IMR-90 (cell line): ENCODE results near the gene LRRC55. TPM values are rescaled to one million over a fixed set of nuclear protein-coding genes. Genes with fewer than 3 reads are reported as not detected.

ENCODE experiments used
- ATAC-seq: fragments of 200-7000 bp; cut with Tn5 transposase; 2 replicates; pipeline ENCODE4 v1.9.1; 2020; ENCODE audit warnings: low read depth, mild to moderate bottlenecking, moderate library complexity
- BruUV-seq: library from RNA; stranded (reverse); fragments of 400-500 nt; replicated peaks from 2 replicates; lab custom pipeline; 2021; lab: Mats Ljungman, UMichigan
- CTCF ChIA-PET: fragments of 300-600 bp; formaldehyde crosslinking; extraction: SDS; loops from one replicate; lab custom pipeline; 2021; ENCODE audit warnings: antibody characterized with exemption; lab: Yijun Ruan, JAX
- POLR2A ChIA-PET: fragments of 300-600 bp; sonication (Branson Sonifier 250); formaldehyde crosslinking; loops from one replicate; lab custom pipeline; 2022; ENCODE audit warnings: antibody characterized with exemption; ENCODE audit not compliant: unreplicated experiment; lab: Charles Lee
- DNase-seq: peaks from one replicate; pipeline ENCODE4 v3.0.0; 2013
- H2AFZ ChIP-seq: replicated peaks from 2 replicates; pipeline ENCODE3; 2013; ENCODE audit warnings: low read length, mild to moderate bottlenecking; ENCODE audit not compliant: poor library complexity
- H2AK5ac ChIP-seq: 2 replicates; pipeline ENCODE4 v1.6.1; 2013; ENCODE audit warnings: low read depth, low read length, inconsistent platforms
- H2AK9ac ChIP-seq: replicated peaks from 2 replicates; pipeline ENCODE3; 2013; ENCODE audit warnings: mild to moderate bottlenecking, low read depth, low read length, moderate library complexity; ENCODE audit not compliant: poor library complexity
- H2BK120ac ChIP-seq: 2 replicates; pipeline ENCODE4 v1.6.1; 2013; ENCODE audit warnings: low read depth, low read length, inconsistent platforms
- H2BK15ac ChIP-seq: 3 replicates; pipeline ENCODE4 v1.6.1; 2013; ENCODE audit warnings: low read depth, low read length, inconsistent platforms
- H2BK20ac ChIP-seq: 2 replicates; pipeline ENCODE4 v1.6.1; 2013; ENCODE audit warnings: low read depth, mild to moderate bottlenecking, inconsistent platforms, low read length, moderate library complexity
- H2BK5ac ChIP-seq: 2 replicates; pipeline ENCODE4 v1.6.1; 2013; ENCODE audit warnings: mild to moderate bottlenecking, low read depth, low read length, inconsistent platforms; ENCODE audit not compliant: poor library complexity, severe bottlenecking
- H3K14ac ChIP-seq: replicated peaks from 2 replicates; pipeline ENCODE4 v1.6.1; 2013; ENCODE audit warnings: low read depth, low read length, inconsistent platforms
- H3K18ac ChIP-seq: 2 replicates; pipeline ENCODE4 v1.6.1; 2013; ENCODE audit warnings: low read depth, low read length, control low read depth
- H3K23ac ChIP-seq: 2 replicates; pipeline ENCODE4 v1.6.1; 2013; ENCODE audit warnings: low read depth, low read length, inconsistent platforms
- H3K27ac ChIP-seq: 2 replicates; pipeline ENCODE4 v1.5.1; 2013; ENCODE audit warnings: mild to moderate bottlenecking, control low read depth, low read length; ENCODE audit not compliant: insufficient read depth
- H3K27me3 ChIP-seq: 2 replicates; pipeline ENCODE4 v1.6.1; 2013; ENCODE audit warnings: low read length; ENCODE audit not compliant: control insufficient read depth, insufficient read depth
- H3K36me3 ChIP-seq: 2 replicates; pipeline ENCODE4 v1.6.1; 2013; ENCODE audit warnings: low read length, mixed read lengths; ENCODE audit not compliant: control insufficient read depth, insufficient read depth
- H3K4ac ChIP-seq: 2 replicates; pipeline ENCODE4 v1.6.1; 2013; ENCODE audit warnings: low read depth, low read length, inconsistent platforms
- H3K4me1 ChIP-seq: 2 replicates; pipeline ENCODE4 v1.6.1; 2013; ENCODE audit warnings: low read length, mixed read lengths; ENCODE audit not compliant: control insufficient read depth, insufficient read depth
- H3K4me2 ChIP-seq: 2 replicates; pipeline ENCODE4 v1.6.1; 2013; ENCODE audit warnings: low read depth, mild to moderate bottlenecking, control low read depth, low read length, moderate library complexity
- H3K4me3 ChIP-seq: 2 replicates; pipeline ENCODE4 v1.5.1; 2013; ENCODE audit warnings: low read depth, mild to moderate bottlenecking, control low read depth, low read length, moderate library complexity; ENCODE audit not compliant: insufficient read depth
- H3K56ac ChIP-seq: 2 replicates; pipeline ENCODE4 v1.6.1; 2013; ENCODE audit warnings: low read length, inconsistent platforms; ENCODE audit not compliant: insufficient read depth; ENCODE audit errors: extremely low read depth
- H3K79me1 ChIP-seq, 2 experiments: 2 replicates each; pipeline ENCODE4 v1.6.1; 2013; ENCODE audit warnings: low read length in 2 of 2, inconsistent platforms in 1 of 2, low read depth in 1 of 2
- H3K9ac ChIP-seq: 2 replicates; pipeline ENCODE4 v1.6.1; 2013; ENCODE audit warnings: low read depth, low read length, control low read depth
- H3K9me1 ChIP-seq: 2 replicates; pipeline ENCODE4 v1.6.1; 2013; ENCODE audit warnings: low read length, inconsistent platforms; ENCODE audit not compliant: insufficient read depth
- H3K9me3 ChIP-seq: 2 replicates; pipeline ENCODE4 v1.6.1; 2013; ENCODE audit warnings: low read length; ENCODE audit not compliant: control insufficient read depth, insufficient read depth
- H4K20me1 ChIP-seq: 2 replicates; pipeline ENCODE4 v1.6.1; 2013; ENCODE audit warnings: low read length, inconsistent platforms; ENCODE audit not compliant: insufficient read depth
- H4K5ac ChIP-seq: 2 replicates; pipeline ENCODE4 v1.6.1; 2013; ENCODE audit warnings: mild to moderate bottlenecking, low read depth, low read length, control low read depth
- H4K8ac ChIP-seq, 2 experiments: 2 replicates each; pipeline ENCODE4 v1.6.1; 2013; ENCODE audit warnings: low read depth in 2 of 2, low read length in 2 of 2, control low read depth in 1 of 2, inconsistent platforms in 1 of 2
- H4K91ac ChIP-seq: 2 replicates; pipeline ENCODE4 v1.6.1; 2013; ENCODE audit warnings: low read depth, low read length, inconsistent platforms; ENCODE audit not compliant: insufficient read depth
- BHLHE40 ChIP-seq: fragments of 150-350 bp; IDR thresholded peaks from 2 replicates; pipeline ENCODE4 v1.6.1; 2016; ENCODE audit warnings: mild to moderate bottlenecking, low read depth, low read length
- CEBPB ChIP-seq: IDR thresholded peaks from 2 replicates; pipeline ENCODE4 v1.6.1; 2012; ENCODE audit warnings: low read depth, low read length, improper control_type of control experiment
- CHD1 ChIP-seq: IDR thresholded peaks from 2 replicates; pipeline ENCODE4 v1.6.1; 2012; ENCODE audit warnings: low read depth, low read length, improper control_type of control experiment
- FOS ChIP-seq: fragments of 150-350 bp; IDR thresholded peaks from 2 replicates; pipeline ENCODE4 v1.6.1; 2016; ENCODE audit warnings: low read depth, low read length
- MAFK ChIP-seq: IDR thresholded peaks from 2 replicates; pipeline ENCODE4 v1.6.1; 2012; ENCODE audit warnings: low read depth, low read length, improper control_type of control experiment
- MAZ ChIP-seq: IDR thresholded peaks from 2 replicates; pipeline ENCODE4 v1.6.1; 2012; ENCODE audit warnings: low read depth, mild to moderate bottlenecking, low read length, improper control_type of control experiment, moderate library complexity, borderline replicate concordance
- MXI1 ChIP-seq: IDR thresholded peaks from 2 replicates; pipeline ENCODE4 v1.6.1; 2012; ENCODE audit warnings: low read depth, mild to moderate bottlenecking, low read length, moderate library complexity, borderline replicate concordance
- NFE2L2 ChIP-seq: fragments of 150-350 bp; IDR thresholded peaks from 2 replicates; pipeline ENCODE4 v1.6.1; 2016; ENCODE audit warnings: low read depth, mild to moderate bottlenecking, low read length
- POLR2A ChIP-seq: IDR thresholded peaks from 2 replicates; pipeline ENCODE4 v1.6.1; 2012; ENCODE audit warnings: mild to moderate bottlenecking, low read depth, low read length
- RAD21 ChIP-seq: IDR thresholded peaks from 2 replicates; pipeline ENCODE4 v1.6.1; 2012; ENCODE audit warnings: low read length, improper control_type of control experiment
- RCOR1 ChIP-seq: IDR thresholded peaks from 2 replicates; pipeline ENCODE4 v1.6.1; 2012; ENCODE audit warnings: mild to moderate bottlenecking, low read length, improper control_type of control experiment; ENCODE audit not compliant: insufficient replicate concordance
- RFX5 ChIP-seq: IDR thresholded peaks from 2 replicates; pipeline ENCODE4 v1.8.0; 2012; ENCODE audit warnings: low read depth, mild to moderate bottlenecking, low read length, moderate library complexity
- SMC3 ChIP-seq: fragments of 150-350 bp; IDR thresholded peaks from 2 replicates; pipeline ENCODE4 v1.6.1; 2016; ENCODE audit warnings: low read depth, mild to moderate bottlenecking, antibody characterized with exemption, low read length, moderate library complexity
- WGBS, 2 experiments: methylation state at CpG; one replicate each; pipeline versions ENCODE4 v1.1.5 to v1.1.7; 2013; ENCODE audit warnings: missing lambda C conversion rate in 2 of 2; ENCODE audit not compliant: insufficient read length in 1 of 2; ENCODE audit errors: extremely low coverage in 2 of 2; 5-methylcytosine and 5-hydroxymethylcytosine counted together
- dilution Hi-C: fragments of 300-500 bp; cut with HindIII; formaldehyde crosslinking; loops from one replicate; pipeline ENCODE4 v1.14.3; 2018; ENCODE audit warnings: low sequenced_read_pairs; ENCODE audit not compliant: unreplicated experiment
- in situ Hi-C: fragments of 300-500 bp; cut with MboI; formaldehyde crosslinking; loops from 3 replicates; pipeline ENCODE4 v1.14.3; 2019; ENCODE audit warnings: low sequenced_read_pairs, inconsistent platforms, mixed read lengths
- intact Hi-C: fragments of 100-400 bp; cut with micrococcal nuclease; formaldehyde crosslinking; loops from 2 replicates; pipeline ENCODE4 v1.10.0; 2022
- polyA plus RNA-seq, 3 experiments: library from polyadenylated mRNA; depleted of rRNA; stranded (reverse); fragments of >200 nt; gene quantifications; 2 replicates each; pipeline ENCODE4 v1.2.3, GENCODE V29; 2012; ENCODE audit warnings: low replicate concordance in 1 of 3
- total RNA-seq: library from RNA; depleted of rRNA; stranded (reverse); fragments of >200 nt; gene quantifications from 2 replicates; pipeline ENCODE4 v1.2.3, GENCODE V29; 2012
- TF ChIP-seq, protein P1 (sequence below): fragments of 150-350 bp; IDR thresholded peaks from 2 replicates; pipeline ENCODE4 v1.6.1; 2017; ENCODE audit warnings: mild to moderate bottlenecking, antibody characterized with exemption, low read length, low read depth
- TF ChIP-seq, protein P2 (sequence below): conservative IDR thresholded peaks from 2 replicates; pipeline ENCODE4 v1.5.1; 2012; ENCODE audit warnings: mild to moderate bottlenecking, low read depth, low read length, improper control_type of control experiment
- TF ChIP-seq, protein P3 (sequence below): fragments of 150-350 bp; IDR thresholded peaks from 2 replicates; pipeline ENCODE4 v1.6.1; 2016; ENCODE audit warnings: low read depth, mild to moderate bottlenecking, low read length, moderate library complexity, borderline replicate concordance

Gene LRRC55
- total and polyA plus RNA-seq, 2 of the 4 experiments (the other 2 are of a cell fraction): not detected

DNA sequence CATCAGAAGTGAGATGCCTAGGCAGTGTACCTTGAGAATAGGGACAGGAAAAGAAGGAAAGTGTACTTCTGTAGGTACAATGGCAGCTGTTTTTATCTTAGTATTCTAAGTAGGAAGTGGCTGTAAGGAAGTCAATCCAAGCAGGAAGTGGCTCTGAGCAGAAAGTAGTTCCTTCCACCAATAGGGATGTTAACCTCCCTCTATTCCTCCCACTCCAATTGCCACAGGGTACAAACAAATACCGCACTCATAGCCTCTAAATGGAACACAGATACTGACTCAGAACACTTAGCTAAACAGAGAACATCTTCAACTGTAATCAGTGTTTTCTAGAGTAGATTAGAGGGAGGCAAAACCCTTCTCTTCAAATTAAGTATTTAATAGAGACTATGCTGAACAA, 10.6 kb downstream of the LRRC55 start:
- no TSS peak for BruUV-seq
- H3K27me3 ChIP-seq: peaks cover 5% of the 10 kb centered on the region
- no peak overlapping the region for H3K4me2 ChIP-seq
- H3K4me1 ChIP-seq: no peaks in the 10 kb centered on the region
- H3K9ac ChIP-seq: no peak overlapping the region
- no peak overlapping the region for H4K91ac ChIP-seq
- ChIA-PET POLR2A (no interaction called here), CTCF (no interaction called here)
- dilution Hi-C loops: no loop called here
- no peak overlapping the region for H2AFZ ChIP-seq
- no peak overlapping the region for H2BK20ac ChIP-seq
- no CpG with 5 or more reads among the region's 1 CpG for WGBS, 2 experiments
- H4K20me1 ChIP-seq: no peaks in the 10 kb centered on the region
- H3K79me1 ChIP-seq: no peaks in the 10 kb centered on the region
- TF ChIP-seq MAFK (no peak), SMC3 (no peak), CHD1 (no peak), CEBPB (no peak), FOS (no peak), NFE2L2 (no peak), POLR2A (no peak), MAZ (no peak), BHLHE40 (no peak), MXI1 (no peak), RAD21 (no peak), RCOR1 (no peak), RFX5 (no peak)
- TF ChIP-seq, protein P1, sequence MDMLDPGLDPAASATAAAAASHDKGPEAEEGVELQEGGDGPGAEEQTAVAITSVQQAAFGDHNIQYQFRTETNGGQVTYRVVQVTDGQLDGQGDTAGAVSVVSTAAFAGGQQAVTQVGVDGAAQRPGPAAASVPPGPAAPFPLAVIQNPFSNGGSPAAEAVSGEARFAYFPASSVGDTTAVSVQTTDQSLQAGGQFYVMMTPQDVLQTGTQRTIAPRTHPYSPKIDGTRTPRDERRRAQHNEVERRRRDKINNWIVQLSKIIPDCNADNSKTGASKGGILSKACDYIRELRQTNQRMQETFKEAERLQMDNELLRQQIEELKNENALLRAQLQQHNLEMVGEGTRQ: no peak
- TF ChIP-seq, protein P2, sequence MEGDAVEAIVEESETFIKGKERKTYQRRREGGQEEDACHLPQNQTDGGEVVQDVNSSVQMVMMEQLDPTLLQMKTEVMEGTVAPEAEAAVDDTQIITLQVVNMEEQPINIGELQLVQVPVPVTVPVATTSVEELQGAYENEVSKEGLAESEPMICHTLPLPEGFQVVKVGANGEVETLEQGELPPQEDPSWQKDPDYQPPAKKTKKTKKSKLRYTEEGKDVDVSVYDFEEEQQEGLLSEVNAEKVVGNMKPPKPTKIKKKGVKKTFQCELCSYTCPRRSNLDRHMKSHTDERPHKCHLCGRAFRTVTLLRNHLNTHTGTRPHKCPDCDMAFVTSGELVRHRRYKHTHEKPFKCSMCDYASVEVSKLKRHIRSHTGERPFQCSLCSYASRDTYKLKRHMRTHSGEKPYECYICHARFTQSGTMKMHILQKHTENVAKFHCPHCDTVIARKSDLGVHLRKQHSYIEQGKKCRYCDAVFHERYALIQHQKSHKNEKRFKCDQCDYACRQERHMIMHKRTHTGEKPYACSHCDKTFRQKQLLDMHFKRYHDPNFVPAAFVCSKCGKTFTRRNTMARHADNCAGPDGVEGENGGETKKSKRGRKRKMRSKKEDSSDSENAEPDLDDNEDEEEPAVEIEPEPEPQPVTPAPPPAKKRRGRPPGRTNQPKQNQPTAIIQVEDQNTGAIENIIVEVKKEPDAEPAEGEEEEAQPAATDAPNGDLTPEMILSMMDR: no peak
- TF ChIP-seq, protein P3, sequence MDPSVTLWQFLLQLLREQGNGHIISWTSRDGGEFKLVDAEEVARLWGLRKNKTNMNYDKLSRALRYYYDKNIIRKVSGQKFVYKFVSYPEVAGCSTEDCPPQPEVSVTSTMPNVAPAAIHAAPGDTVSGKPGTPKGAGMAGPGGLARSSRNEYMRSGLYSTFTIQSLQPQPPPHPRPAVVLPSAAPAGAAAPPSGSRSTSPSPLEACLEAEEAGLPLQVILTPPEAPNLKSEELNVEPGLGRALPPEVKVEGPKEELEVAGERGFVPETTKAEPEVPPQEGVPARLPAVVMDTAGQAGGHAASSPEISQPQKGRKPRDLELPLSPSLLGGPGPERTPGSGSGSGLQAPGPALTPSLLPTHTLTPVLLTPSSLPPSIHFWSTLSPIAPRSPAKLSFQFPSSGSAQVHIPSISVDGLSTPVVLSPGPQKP: no peak
- H3K4ac ChIP-seq: no peak overlapping the region
- H2BK120ac ChIP-seq: no peak overlapping the region
- no peak overlapping the region for H3K27ac ChIP-seq
- H3K36me3 ChIP-seq: no peaks in the 10 kb centered on the region
- intact Hi-C loops: no loop called here
- no peak overlapping the region for H3K56ac ChIP-seq
- no peak overlapping the region for H3K23ac ChIP-seq
- no peak overlapping the region for H2BK15ac ChIP-seq
- H2AK5ac ChIP-seq: no peak overlapping the region
- H4K5ac ChIP-seq: no peak overlapping the region
- H2AK9ac ChIP-seq: no peak overlapping the region
- no peak for ATAC-seq
- DNase-seq: no peak
- H2BK5ac ChIP-seq: no peak overlapping the region
- no peaks in the 10 kb centered on the region; the same call in 1 of the 2 replicates for H3K9me1 ChIP-seq
- no peak overlapping the region for H3K14ac ChIP-seq
- no peak overlapping the region for H3K18ac ChIP-seq
- H4K8ac ChIP-seq: no peak overlapping the region
- in situ Hi-C loops: no loop called here
- no peak overlapping the region for H3K4me3 ChIP-seq
- no peaks in the 10 kb centered on the region for H3K9me3 ChIP-seq
